Ishikawa (cell line): ENCODE measurements around the gene TFIP11.

ENCODE experiments used
- CREB1 ChIP-seq: IDR thresholded peaks from 2 replicates; pipeline ENCODE4 v1.6.1; 2012; ENCODE audit warnings: low read depth
- EGR1 ChIP-seq: IDR thresholded peaks from 2 replicates; pipeline ENCODE4 v1.6.1; 2012
- EP300 ChIP-seq: IDR thresholded peaks from 2 replicates; pipeline ENCODE4 v1.6.1; 2012; ENCODE audit warnings: borderline replicate concordance
- RAD21 ChIP-seq: IDR thresholded peaks from 2 replicates; pipeline ENCODE4 v1.6.1; 2012; ENCODE audit warnings: low read depth
- TAF1 ChIP-seq: IDR thresholded peaks from 2 replicates; pipeline ENCODE4 v1.6.1; 2012; ENCODE audit warnings: low read depth, mild to moderate bottlenecking
- TCF12 ChIP-seq: IDR thresholded peaks from 2 replicates; pipeline ENCODE4 v1.6.1; 2012; ENCODE audit warnings: low read depth
- USF1 ChIP-seq: IDR thresholded peaks from 2 replicates; pipeline ENCODE4 v1.6.1; 2012
- YY1 ChIP-seq: IDR thresholded peaks from 2 replicates; pipeline ENCODE4 v1.6.1; 2012; ENCODE audit warnings: low read depth
- TF ChIP-seq, protein P1 (sequence below): IDR thresholded peaks from 2 replicates; pipeline ENCODE4 v1.6.1; 2012; ENCODE audit warnings: low read depth, mild to moderate bottlenecking

DNA sequence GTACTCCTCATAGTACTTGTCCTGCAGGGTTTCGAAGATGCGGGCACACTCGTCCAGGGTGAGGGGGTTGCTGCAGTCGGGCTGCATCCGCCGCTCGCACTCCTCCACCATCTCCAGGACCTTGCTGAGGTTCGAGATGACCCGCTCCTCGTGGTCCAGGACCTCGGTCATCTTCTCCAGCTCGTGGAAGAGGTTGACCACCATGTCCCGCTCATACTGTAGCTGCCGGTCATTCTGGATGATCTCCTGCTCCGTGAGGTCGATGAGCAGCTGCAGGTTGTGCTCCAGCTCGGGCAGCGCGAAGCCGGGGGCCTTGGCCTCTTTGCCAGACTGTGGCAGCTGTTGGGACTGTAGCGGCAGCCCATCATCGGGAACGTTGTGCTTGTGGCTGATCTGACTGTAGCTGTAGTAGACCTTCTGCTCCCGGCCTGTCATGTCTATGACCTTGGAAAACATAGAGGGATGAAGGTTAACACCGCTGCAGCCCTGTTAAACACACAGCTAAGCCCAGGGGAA lies 13.0 kb downstream of the TFIP11 start:
- TF ChIP-seq EP300 (no peak), TCF12 (no peak), RAD21 (no peak), YY1 (no peak), EGR1 (no peak), CREB1 (no peak), USF1 (no peak), TAF1 (no peak)
- TF ChIP-seq, protein P1, sequence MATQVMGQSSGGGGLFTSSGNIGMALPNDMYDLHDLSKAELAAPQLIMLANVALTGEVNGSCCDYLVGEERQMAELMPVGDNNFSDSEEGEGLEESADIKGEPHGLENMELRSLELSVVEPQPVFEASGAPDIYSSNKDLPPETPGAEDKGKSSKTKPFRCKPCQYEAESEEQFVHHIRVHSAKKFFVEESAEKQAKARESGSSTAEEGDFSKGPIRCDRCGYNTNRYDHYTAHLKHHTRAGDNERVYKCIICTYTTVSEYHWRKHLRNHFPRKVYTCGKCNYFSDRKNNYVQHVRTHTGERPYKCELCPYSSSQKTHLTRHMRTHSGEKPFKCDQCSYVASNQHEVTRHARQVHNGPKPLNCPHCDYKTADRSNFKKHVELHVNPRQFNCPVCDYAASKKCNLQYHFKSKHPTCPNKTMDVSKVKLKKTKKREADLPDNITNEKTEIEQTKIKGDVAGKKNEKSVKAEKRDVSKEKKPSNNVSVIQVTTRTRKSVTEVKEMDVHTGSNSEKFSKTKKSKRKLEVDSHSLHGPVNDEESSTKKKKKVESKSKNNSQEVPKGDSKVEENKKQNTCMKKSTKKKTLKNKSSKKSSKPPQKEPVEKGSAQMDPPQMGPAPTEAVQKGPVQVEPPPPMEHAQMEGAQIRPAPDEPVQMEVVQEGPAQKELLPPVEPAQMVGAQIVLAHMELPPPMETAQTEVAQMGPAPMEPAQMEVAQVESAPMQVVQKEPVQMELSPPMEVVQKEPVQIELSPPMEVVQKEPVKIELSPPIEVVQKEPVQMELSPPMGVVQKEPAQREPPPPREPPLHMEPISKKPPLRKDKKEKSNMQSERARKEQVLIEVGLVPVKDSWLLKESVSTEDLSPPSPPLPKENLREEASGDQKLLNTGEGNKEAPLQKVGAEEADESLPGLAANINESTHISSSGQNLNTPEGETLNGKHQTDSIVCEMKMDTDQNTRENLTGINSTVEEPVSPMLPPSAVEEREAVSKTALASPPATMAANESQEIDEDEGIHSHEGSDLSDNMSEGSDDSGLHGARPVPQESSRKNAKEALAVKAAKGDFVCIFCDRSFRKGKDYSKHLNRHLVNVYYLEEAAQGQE, result no peak
